NT2/D1 (cell line): Measurements from ENCODE around the gene BAAT.
A peak's percentile ranks its signal among the peaks of the same experiment; 100 is the strongest.

Experiments
- YY1 ChIP-seq: IDR thresholded peaks from 2 replicates; pipeline ENCODE4 v1.6.1; 2011; ENCODE audit not compliant: insufficient read length, insufficient read depth
- ZNF274 ChIP-seq: IDR thresholded peaks from 2 replicates; pipeline ENCODE4 v1.6.1; 2011; ENCODE audit warnings: mild to moderate bottlenecking, low read depth, low read length

GRCh38 chr9:101408374-101409078, 23.7 kb upstream of the BAAT start:
- TF ChIP-seq YY1 (no peak), ZNF274 (peak; percentile 69)
